PC-9 (cell line): ENCODE measurements around the gene LNX1. TPM values are rescaled to one million over a fixed set of nuclear protein-coding genes. Genes with fewer than 3 reads are reported as not detected.

Experiments used
- BruUV-seq: library from RNA; stranded (reverse); fragments of 400-500 nt; replicated peaks from 2 replicates; lab custom pipeline; 2021; lab: Mats Ljungman, UMichigan
- CTCF ChIA-PET: fragments of 300-600 bp; sonication (Branson Sonifier 250); formaldehyde crosslinking; loops from one replicate; lab custom pipeline; 2022; ENCODE audit warnings: antibody characterized with exemption; lab: Charles Lee
- POLR2A ChIA-PET: fragments of 300-600 bp; sonication (Branson Sonifier 250); formaldehyde crosslinking; loops from one replicate; lab custom pipeline; 2022; ENCODE audit warnings: antibody characterized with exemption; ENCODE audit not compliant: unreplicated experiment; lab: Charles Lee
- DNase-seq, 2 experiments: peaks; one replicate each; pipeline versions ENCODE4 v3.0.0 to v3.0.0-alpha.2; 2015 to 2022; ENCODE audit warnings: mixed read lengths in 1 of 2
- H2AFZ ChIP-seq: fragments of 200-600 bp; sonication (generic); 2 replicates; pipeline ENCODE4 v1.8.1; 2017; ENCODE audit warnings: antibody characterized with exemption
- H3F3A ChIP-seq: fragments of 200-600 bp; sonication (generic); 2 replicates; pipeline ENCODE4 v1.8.1; 2017; ENCODE audit warnings: antibody characterized with exemption, mild to moderate bottlenecking, low read depth; ENCODE audit not compliant: insufficient read depth
- H3K27ac ChIP-seq: fragments of 200-600 bp; sonication (generic); 2 replicates; pipeline ENCODE4 v1.6.1; 2016; ENCODE audit warnings: mixed run types
- H3K27me3 ChIP-seq: fragments of 200-600 bp; sonication (generic); 2 replicates; pipeline ENCODE4 v1.6.1; 2016; ENCODE audit warnings: low read depth, mixed run types; ENCODE audit not compliant: insufficient read depth
- H3K36me3 ChIP-seq: fragments of 200-600 bp; sonication (generic); 2 replicates; pipeline ENCODE4 v1.6.1; 2016; ENCODE audit warnings: low read depth, mixed run types
- H3K4me1 ChIP-seq: fragments of 200-600 bp; sonication (generic); replicated peaks from 2 replicates; pipeline ENCODE4 v1.6.1; 2016; ENCODE audit warnings: mixed run types; ENCODE audit not compliant: insufficient read depth
- H3K4me2 ChIP-seq: fragments of 200-600 bp; sonication (generic); 2 replicates; pipeline ENCODE4 v1.6.1; 2017; ENCODE audit warnings: mixed run types
- H3K4me3 ChIP-seq: fragments of 200-600 bp; sonication (generic); 2 replicates; pipeline ENCODE4 v1.6.1; 2016; ENCODE audit warnings: mixed run types
- H3K79me2 ChIP-seq: fragments of 200-600 bp; sonication (generic); 2 replicates; pipeline ENCODE4 v1.6.1; 2017; ENCODE audit warnings: low read depth, mixed run types
- H3K9me2 ChIP-seq: fragments of 200-600 bp; sonication (generic); 2 replicates; pipeline ENCODE4 v1.8.1; 2017; ENCODE audit warnings: mild to moderate bottlenecking; ENCODE audit not compliant: insufficient read depth
- H3K9me3 ChIP-seq: fragments of 200-600 bp; sonication (generic); 2 replicates; pipeline ENCODE4 v1.8.1; 2016; ENCODE audit warnings: low read depth; ENCODE audit not compliant: insufficient read depth
- H4K20me1 ChIP-seq: fragments of 200-600 bp; sonication (generic); 2 replicates; pipeline ENCODE4 v1.8.1; 2017; ENCODE audit not compliant: insufficient read depth
- CTCF ChIP-seq: fragments of 200-600 bp; sonication (generic); conservative IDR thresholded peaks from 2 replicates; pipeline ENCODE4 v1.6.1; 2017; ENCODE audit warnings: mixed run types, antibody characterized with exemption, mild to moderate bottlenecking, moderate library complexity
- EZH2 ChIP-seq: fragments of 200-600 bp; sonication (generic); IDR thresholded peaks from 2 replicates; pipeline ENCODE4 v1.8.0; 2017; ENCODE audit warnings: antibody characterized with exemption, low read depth
- intact Hi-C: fragments of 100-400 bp; cut with micrococcal nuclease; formaldehyde crosslinking; loops from one replicate; pipeline ENCODE4 v1.10.0; 2022; ENCODE audit not compliant: unreplicated experiment
- total RNA-seq: library from RNA; stranded (reverse); gene quantifications from 2 replicates; pipeline ENCODE4 v1.2.3, GENCODE V29; 2021

The LNX1 gene
- total RNA-seq, 1 experiment from 2014 or later: 3.4 TPM

GRCh38 chr4:53490161-53490956 lies 100.9 kb downstream of the LNX1 start:
- H3K36me3 ChIP-seq: no peaks in the 10 kb centered on the region
- ChIA-PET CTCF (interaction anchor here (0.6 to 0.7 kb wide), 2 partner anchors 30 to 192 kb away, joined by 3 to 6 read pairs; no protein-coding TSS in a partner anchor), POLR2A (no interaction called here)
- H3K27ac ChIP-seq: no peak overlapping the region
- no peaks in the 10 kb centered on the region for H4K20me1 ChIP-seq
- intact Hi-C loops: loop anchor here (2.0 kb wide), 1 partner anchor 216 kb away; no protein-coding TSS in a partner anchor
- H3K79me2 ChIP-seq: no peaks in the 10 kb centered on the region
- no peaks in the 10 kb centered on the region for H3K4me1 ChIP-seq
- no peak overlapping the region for H3K4me2 ChIP-seq
- H3K4me3 ChIP-seq: no peak overlapping the region
- H3K9me3 ChIP-seq: 0 out of 2 replicates have a peak, but pooled peaks cover 3% of the 10 kb centered on the region
- BruUV-seq: no TSS peak
- H2AFZ ChIP-seq: no peak overlapping the region
- no peak for TF ChIP-seq CTCF
- no peak for TF ChIP-seq EZH2
- no peaks in the 10 kb centered on the region for H3K9me2 ChIP-seq
- DNase-seq: no peak
- no peaks in the 10 kb centered on the region for H3F3A ChIP-seq
- no peaks in the 10 kb centered on the region for H3K27me3 ChIP-seq

DNA sequence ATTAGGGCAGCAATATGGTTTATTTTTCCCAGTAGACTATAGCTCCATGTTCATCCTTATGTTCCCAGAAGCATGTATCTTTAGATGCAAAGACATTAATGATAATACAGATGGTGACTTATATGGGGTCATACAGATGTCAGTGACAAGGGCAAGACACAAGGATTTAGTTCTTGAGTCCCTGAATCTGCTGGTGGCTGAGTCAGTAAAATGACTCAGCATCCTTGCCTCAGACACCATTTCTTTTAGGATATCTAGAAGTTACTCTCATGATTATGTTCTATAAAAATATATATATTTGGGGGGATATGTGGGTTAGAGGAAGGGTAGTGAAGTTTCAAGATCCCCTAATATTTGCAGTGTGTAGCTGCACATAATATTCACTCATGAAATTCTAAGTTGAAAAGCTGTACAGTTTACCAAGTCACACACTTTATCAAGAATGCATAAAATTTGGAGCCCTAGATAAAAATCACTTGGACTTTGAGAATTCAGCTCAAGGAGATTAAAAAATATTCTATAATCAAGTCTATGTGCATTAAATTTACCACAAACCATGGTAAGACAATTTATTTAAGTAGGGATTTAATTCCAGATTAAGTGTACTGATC lies 101.9 kb downstream of the LNX1 start:
- intact Hi-C loops: no loop called here
- Histone ChIP-seq H3K4me3 (no peak overlapping the region), H4K20me1 (no peaks in the 10 kb centered on the region), H3K36me3 (no peaks in the 10 kb centered on the region), H3K79me2 (no peaks in the 10 kb centered on the region), H3K4me1 (no peaks in the 10 kb centered on the region), H3K4me2 (no peak overlapping the region), H3K9me3 (0 out of 2 replicates have a peak, but pooled peaks cover 3% of the 10 kb centered on the region), H3K27ac (no peak overlapping the region), H3F3A (no peaks in the 10 kb centered on the region), H3K9me2 (no peaks in the 10 kb centered on the region), H3K27me3 (no peaks in the 10 kb centered on the region), H2AFZ (no peak overlapping the region)
- no TSS peak for BruUV-seq
- no peak for TF ChIP-seq EZH2
- TF ChIP-seq CTCF: no peak
- ChIA-PET CTCF (no interaction called here), POLR2A (no interaction called here)
- no peak for DNase-seq

GRCh38 chr4:53487766-53488165 lies 103.5 kb downstream of the LNX1 start:
- no peak overlapping the region for H3K4me2 ChIP-seq
- H3F3A ChIP-seq: no peaks in the 10 kb centered on the region
- DNase-seq: no peak
- no peak overlapping the region for H3K4me3 ChIP-seq
- 0 out of 2 replicates have a peak, but pooled peaks cover 3% of the 10 kb centered on the region for H3K9me3 ChIP-seq
- H3K36me3 ChIP-seq: no peaks in the 10 kb centered on the region
- ChIA-PET POLR2A (no interaction called here), CTCF (no interaction called here)
- no peaks in the 10 kb centered on the region for H3K79me2 ChIP-seq
- no peaks in the 10 kb centered on the region for H3K4me1 ChIP-seq
- H4K20me1 ChIP-seq: no peaks in the 10 kb centered on the region
- intact Hi-C loops: no loop called here
- no peak for TF ChIP-seq EZH2
- TF ChIP-seq CTCF: no peak
- H3K27me3 ChIP-seq: no peaks in the 10 kb centered on the region
- no TSS peak for BruUV-seq
- H2AFZ ChIP-seq: no peak overlapping the region
- H3K9me2 ChIP-seq: no peaks in the 10 kb centered on the region
- H3K27ac ChIP-seq: no peak overlapping the region
